ENCODE measurements around the gene AKAP7. TPM values are rescaled to one million over a fixed set of nuclear protein-coding genes. Genes with fewer than 3 reads are reported as not detected.

Gene AKAP7
- total RNA-seq: 26.6 TPM

DNA sequence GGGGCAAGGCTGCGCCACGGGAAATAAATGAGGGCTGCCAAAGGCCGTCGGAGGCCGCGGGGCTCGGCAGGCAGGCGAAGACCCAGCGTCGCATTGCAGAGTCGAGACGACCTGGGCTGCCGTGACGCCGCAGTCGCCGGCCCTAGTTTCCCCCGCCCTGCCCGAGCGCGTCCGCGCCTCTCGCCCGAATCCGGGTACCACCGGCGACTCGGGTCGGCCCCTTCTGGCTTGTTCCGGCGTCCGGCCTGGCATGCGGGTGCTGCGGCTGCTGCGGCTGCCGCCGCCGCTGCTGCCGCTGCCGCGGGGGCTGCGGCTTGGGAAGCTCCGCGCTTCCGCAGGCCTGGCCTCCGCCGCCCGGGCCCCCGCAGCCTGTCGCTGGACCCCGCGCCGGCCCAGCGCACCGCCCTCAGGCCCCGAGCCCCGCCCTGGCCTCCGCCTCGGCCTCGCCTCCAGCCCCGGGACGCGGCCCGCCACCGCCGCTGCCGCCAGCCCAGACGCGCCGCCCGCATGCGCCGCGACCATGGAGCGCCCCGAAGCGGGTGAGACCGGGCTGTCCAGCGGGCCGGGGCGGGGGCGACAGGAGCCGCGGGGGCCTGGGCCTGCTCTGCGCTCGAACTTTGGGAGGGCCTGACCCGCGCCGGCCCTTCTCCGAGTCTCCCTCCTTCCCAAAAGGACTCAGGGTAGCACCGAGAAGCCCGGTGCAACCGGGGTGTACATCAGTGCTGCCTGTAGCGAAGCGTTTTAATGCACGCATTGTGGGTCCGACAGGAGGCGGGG is at the start of gene AKAP7:
AKAP7 (plus strand) TSS at position 224 of the 777 bp plus-strand sequence; CDS start at position 521, 297 bp downstream.

Other genes starting within 250 kb of the AKAP7 start
- gene EPB41L2, start 72.2 kb upstream of the AKAP7 start, total RNA-seq: 653 TPM

All from camera-type eye (tissue), 1 donor.